HepG2 (cell line): Measurements from ENCODE around the gene KRT73. TPM values are rescaled to one million over a fixed set of nuclear protein-coding genes. Genes with fewer than 3 reads are reported as not detected.

Source experiments
- ATAC-seq: fragments of 200-7000 bp; cut with Tn5 transposase; 3 replicates; pipeline ENCODE4 v1.9.1; 2020; ENCODE audit warnings: mild to moderate bottlenecking, moderate library complexity
- BruUV-seq: library from RNA; stranded (reverse); fragments of 400-500 nt; replicated peaks from 2 replicates; lab custom pipeline; 2021; lab: Mats Ljungman, UMichigan
- CTCF ChIA-PET: fragments of 300-600 bp; formaldehyde crosslinking; extraction: SDS; loops from one replicate; lab custom pipeline; 2021; ENCODE audit warnings: low total read pairs, inconsistent platforms, low intra/inter-chr PET ratio; lab: Yijun Ruan, JAX
- POLR2A ChIA-PET: fragments of 350-600 bp; sonication (Branson Sonifier 250); formaldehyde crosslinking; loops from one replicate; lab custom pipeline; 2020; ENCODE audit warnings: antibody characterized with exemption, inconsistent platforms; lab: Yijun Ruan, JAX
- DNase-seq: peaks from one replicate; pipeline ENCODE4 v3.0.0-alpha.2; 2015; ENCODE audit warnings: low spot score
- FAIRE-seq: peaks from 3 replicates; lab custom pipeline; 2011; peaks lifted over from hg19 to GRCh38; lab: Jason Lieb, UNC
- H2AFZ ChIP-seq: one replicate; pipeline ENCODE4 v1.6.1; 2011; ENCODE audit warnings: low read length, inconsistent platforms
- H3K27ac ChIP-seq: fragments of 300-600 bp; 3 replicates; pipeline ENCODE4 v1.8.0; 2011; ENCODE audit warnings: mixed run types, mild to moderate bottlenecking, mixed read lengths, low read length, inconsistent platforms; ENCODE audit not compliant: insufficient read depth; ENCODE audit errors: extremely low read length
- H3K27me3 ChIP-seq, 2 experiments: fragments of 200-600 bp in 1 of 2; 2 replicates in 1 of 2; 3 replicates in 1 of 2; pipeline versions ENCODE4 v1.6.0 to v1.8.0; 2011; ENCODE audit warnings: low read length in 2 of 2, mild to moderate bottlenecking in 2 of 2, moderate library complexity in 2 of 2, inconsistent platforms in 1 of 2; ENCODE audit not compliant: insufficient read depth in 2 of 2, control insufficient read depth in 1 of 2
- H3K36me3 ChIP-seq, 2 experiments: fragments of 200-600 bp in 1 of 2; replicated peaks in 1 of 2; 2 replicates in 1 of 2; 3 replicates in 1 of 2; pipeline versions ENCODE4 v1.5.1 to v1.8.0; 2011; ENCODE audit warnings: low read length in 2 of 2, inconsistent platforms in 1 of 2; ENCODE audit not compliant: insufficient read depth in 2 of 2, control insufficient read depth in 1 of 2
- H3K4me1 ChIP-seq: 2 replicates; pipeline ENCODE4 v1.5.1; 2012; ENCODE audit warnings: low read length, inconsistent platforms; ENCODE audit not compliant: insufficient read depth
- H3K4me2 ChIP-seq: 2 replicates; pipeline ENCODE4 v1.6.0; 2011; ENCODE audit warnings: low read depth, low read length, inconsistent platforms
- H3K4me3 ChIP-seq, 3 experiments: fragments of 200-600 bp in 1 of 3; sonication (generic), shearing (Covaris generic) in 1 of 3; replicated peaks in 1 of 3; 2 replicates each; pipeline ENCODE4 v1.5.1; 2011 to 2016; ENCODE audit warnings: low read length in 3 of 3, inconsistent platforms in 2 of 3, low read depth in 2 of 3, mild to moderate bottlenecking in 2 of 3, control low read depth in 1 of 3, mixed read lengths in 1 of 3; ENCODE audit not compliant: insufficient read depth in 1 of 3
- H3K79me2 ChIP-seq: one replicate; pipeline ENCODE4 v1.6.1; 2011; ENCODE audit warnings: low read length, inconsistent platforms; ENCODE audit not compliant: insufficient read depth
- H3K9ac ChIP-seq: 2 replicates; pipeline ENCODE4 v1.6.0; 2011; ENCODE audit warnings: mild to moderate bottlenecking, low read depth, low read length, inconsistent platforms; ENCODE audit not compliant: insufficient read depth
- H3K9me3 ChIP-seq: 2 replicates; pipeline ENCODE4 v1.5.1; 2012; ENCODE audit warnings: mild to moderate bottlenecking, low read length
- H4K20me1 ChIP-seq: 2 replicates; pipeline ENCODE4 v1.6.0; 2011; ENCODE audit warnings: inconsistent platforms, mild to moderate bottlenecking, low read length, moderate library complexity; ENCODE audit not compliant: insufficient read depth
- MTF1 ChIP-seq: sonication (generic); formaldehyde crosslinking; IDR thresholded peaks from 2 replicates; pipeline ENCODE4 v1.5.0; 2020; ENCODE audit warnings: missing genetic modification reagents
- NCOA1 ChIP-seq: sonication (generic); formaldehyde crosslinking; IDR thresholded peaks from 2 replicates; pipeline ENCODE4 v1.9.0; 2021; ENCODE audit warnings: missing genetic modification reagents
- NFE2 ChIP-seq: sonication (generic); formaldehyde crosslinking; IDR thresholded peaks from 2 replicates; pipeline ENCODE4 v1.4.0; 2020; ENCODE audit warnings: missing genetic modification reagents
- PPARG ChIP-seq: conservative IDR thresholded peaks from 2 replicates; pipeline ENCODE4 v1.6.1; 2016; ENCODE audit warnings: missing biosample characterization, missing genetic modification reagents
- PRDM10 ChIP-seq: sonication (generic); formaldehyde crosslinking; IDR thresholded peaks from 2 replicates; pipeline ENCODE4 v1.4.0; 2020; ENCODE audit warnings: low read depth, missing genetic modification reagents
- RBM39 ChIP-seq: fragments of 200-400 bp; formaldehyde crosslinking; IDR thresholded peaks from one replicate; pipeline ENCODE4 v1.6.1; 2018; ENCODE audit warnings: antibody characterized with exemption, mild to moderate bottlenecking, low read depth, low read length; ENCODE audit not compliant: poor library complexity, severe bottlenecking
- TBX3 ChIP-seq: fragments of 450-650 bp; IDR thresholded peaks from 2 replicates; pipeline ENCODE4 v1.6.1; 2017; ENCODE audit warnings: antibody characterized with exemption, mild to moderate bottlenecking, inconsistent platforms, borderline replicate concordance
- YEATS2 ChIP-seq: sonication (generic); formaldehyde crosslinking; IDR thresholded peaks from 2 replicates; pipeline ENCODE4 v1.4.0; 2020; ENCODE audit warnings: missing genetic modification reagents, borderline replicate concordance
- ZKSCAN1 ChIP-seq: fragments of 150-350 bp; IDR thresholded peaks from 2 replicates; pipeline ENCODE4 v1.6.1; 2014; ENCODE audit warnings: low read length
- ZNF121 ChIP-seq: sonication (generic); formaldehyde crosslinking; IDR thresholded peaks from 2 replicates; pipeline ENCODE4 v1.5.0; 2020; ENCODE audit warnings: mild to moderate bottlenecking, missing genetic modification reagents
- ZNF451 ChIP-seq: sonication (generic); formaldehyde crosslinking; IDR thresholded peaks from 2 replicates; pipeline ENCODE4 v1.5.0; 2020; ENCODE audit warnings: mild to moderate bottlenecking, missing genetic modification reagents
- ZNF615 ChIP-seq: sonication (generic); formaldehyde crosslinking; IDR thresholded peaks from 2 replicates; pipeline ENCODE4 v1.5.0; 2020; ENCODE audit warnings: mild to moderate bottlenecking, missing genetic modification reagents, borderline replicate concordance
- WGBS: methylation state at CpG from one replicate; pipeline ENCODE4 v1.1.6; 2017; ENCODE audit warnings: low lambda C conversion rate; 5-methylcytosine and 5-hydroxymethylcytosine counted together
- in situ Hi-C: cut with HindIII; loops from 2 replicates; pipeline ENCODE4 v1.10.0; 2017; ENCODE audit warnings: low pct_unique_long_range_greater_than_20kb; ENCODE audit not compliant: extremely low pct_ligation_motif_present
- intact Hi-C: fragments of 100-400 bp; cut with micrococcal nuclease; formaldehyde crosslinking; loops from one replicate; pipeline ENCODE4 v1.10.0; 2022; ENCODE audit not compliant: unreplicated experiment
- polyA plus RNA-seq, 8 experiments: library from polyadenylated mRNA; depleted of rRNA in 3 of 8; stranded (reverse) in 7 of 8; unstranded in 1 of 8; fragments of >200 nt; fragmentation: Illumina TruSeq in 4 of 8; extraction: Trizol in 4 of 8; gene quantifications; 2 replicates each; pipeline versions ENCODE4 v1.2.1 to v1.2.3, GENCODE V29; 2011 to 2016; ENCODE audit warnings: low read depth in 4 of 8, missing spikeins in 1 of 8, mixed read lengths in 1 of 8; ENCODE audit not compliant: insufficient read depth in 1 of 8
- total RNA-seq, 5 experiments: library from RNA; depleted of rRNA; stranded (reverse); fragments of >200 nt; fragmentation: Illumina TruSeq; extraction: Trizol; gene quantifications; 2 replicates each; pipeline ENCODE4 v1.2.3, GENCODE V29; 2016; ENCODE audit warnings: low read depth in 1 of 5
- TF ChIP-seq, protein P1 (sequence below): sonication (generic); formaldehyde crosslinking; IDR thresholded peaks from 2 replicates; pipeline ENCODE4 v1.5.1; 2020; ENCODE audit warnings: mild to moderate bottlenecking, missing genetic modification reagents

The KRT73 gene
- total and polyA plus RNA-seq, 2 of the 13 experiments (the other 11 are each of a cell fraction or from before 2014, with no cell fraction given), result not detected

- TF ChIP-seq, protein P1, sequence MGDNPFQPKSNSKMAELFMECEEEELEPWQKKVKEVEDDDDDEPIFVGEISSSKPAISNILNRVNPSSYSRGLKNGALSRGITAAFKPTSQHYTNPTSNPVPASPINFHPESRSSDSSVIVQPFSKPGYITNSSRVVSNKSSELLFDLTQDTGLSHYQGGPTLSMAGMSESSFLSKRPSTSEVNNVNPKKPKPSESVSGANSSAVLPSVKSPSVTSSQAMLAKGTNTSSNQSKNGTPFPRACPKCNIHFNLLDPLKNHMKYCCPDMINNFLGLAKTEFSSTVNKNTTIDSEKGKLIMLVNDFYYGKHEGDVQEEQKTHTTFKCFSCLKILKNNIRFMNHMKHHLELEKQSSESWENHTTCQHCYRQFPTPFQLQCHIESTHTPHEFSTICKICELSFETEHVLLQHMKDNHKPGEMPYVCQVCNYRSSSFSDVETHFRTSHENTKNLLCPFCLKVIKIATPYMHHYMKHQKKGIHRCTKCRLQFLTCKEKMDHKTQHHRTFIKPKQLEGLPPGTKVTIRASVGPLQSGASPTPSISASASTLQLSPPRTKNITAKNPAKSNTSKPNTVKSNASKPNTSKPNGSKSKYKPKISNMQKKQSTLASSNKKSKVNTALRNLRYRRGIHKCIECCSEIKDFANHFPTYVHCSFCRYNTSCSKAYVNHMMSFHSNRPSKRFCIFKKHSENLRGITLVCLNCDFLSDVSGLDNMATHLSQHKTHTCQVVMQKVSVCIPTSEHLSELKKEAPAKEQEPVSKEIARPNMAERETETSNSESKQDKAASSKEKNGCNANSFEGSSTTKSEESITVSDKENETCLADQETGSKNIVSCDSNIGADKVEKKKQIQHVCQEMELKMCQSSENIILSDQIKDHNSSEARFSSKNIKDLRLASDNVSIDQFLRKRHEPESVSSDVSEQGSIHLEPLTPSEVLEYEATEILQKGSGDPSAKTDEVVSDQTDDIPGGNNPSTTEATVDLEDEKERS, result no peak
- TF ChIP-seq PPARG (no peak), PRDM10 (CRISPR knock-in tag) (no peak)
Measured at GRCh38 chr12:52660934-52661499, 42.7 kb upstream of the KRT73 start (continued).

GRCh38 chr12:52659951-52660350 is 41.6 kb upstream of the KRT73 start:
- H3K4me2 ChIP-seq, result no peak overlapping the region
- intact Hi-C loops, result no loop called here
- peaks cover 3 to 34% of the 10 kb centered on the region in 2 experiments; a peak in 4 of 5 replicates for H3K27me3 ChIP-seq
- H3K9ac ChIP-seq, result no peak overlapping the region
- no peaks in the 10 kb centered on the region for H4K20me1 ChIP-seq
- ATAC-seq, result no peak
- TF ChIP-seq ZNF615 (CRISPR knock-in tag) (no peak), MTF1 (CRISPR knock-in tag) (no peak), NCOA1 (CRISPR knock-in tag) (no peak), ZNF121 (no peak), RBM39 (no peak), ZNF451 (CRISPR knock-in tag) (no peak), TBX3 (no peak), YEATS2 (CRISPR knock-in tag) (no peak), NFE2 (no peak), ZKSCAN1 (no peak)
- no peaks in the 10 kb centered on the region for H3K36me3 ChIP-seq
- no peaks in the 10 kb centered on the region for H3K79me2 ChIP-seq
- BruUV-seq, result no TSS peak
- no peak for DNase-seq
- no peak for FAIRE-seq
- ChIA-PET CTCF (no interaction called here), POLR2A (no interaction called here)
- H3K4me3 ChIP-seq, result no peak overlapping the region
- H3K27ac ChIP-seq, result no peak overlapping the region
- 25% methylated on average over 4 of the region's 4 CpGs for WGBS
- no peaks in the 10 kb centered on the region for H3K9me3 ChIP-seq
- no peaks in the 10 kb centered on the region for H3K4me1 ChIP-seq
- no peak overlapping the region for H2AFZ ChIP-seq
- in situ Hi-C loops, result no loop called here
